ENCODE measurements around the gene DMD. TPM values are rescaled to one million over a fixed set of nuclear protein-coding genes. Genes with fewer than 3 reads are reported as not detected.

The DMD gene
- total and polyA plus RNA-seq, 2 donors = 48.8 to 257 TPM

DNA sequence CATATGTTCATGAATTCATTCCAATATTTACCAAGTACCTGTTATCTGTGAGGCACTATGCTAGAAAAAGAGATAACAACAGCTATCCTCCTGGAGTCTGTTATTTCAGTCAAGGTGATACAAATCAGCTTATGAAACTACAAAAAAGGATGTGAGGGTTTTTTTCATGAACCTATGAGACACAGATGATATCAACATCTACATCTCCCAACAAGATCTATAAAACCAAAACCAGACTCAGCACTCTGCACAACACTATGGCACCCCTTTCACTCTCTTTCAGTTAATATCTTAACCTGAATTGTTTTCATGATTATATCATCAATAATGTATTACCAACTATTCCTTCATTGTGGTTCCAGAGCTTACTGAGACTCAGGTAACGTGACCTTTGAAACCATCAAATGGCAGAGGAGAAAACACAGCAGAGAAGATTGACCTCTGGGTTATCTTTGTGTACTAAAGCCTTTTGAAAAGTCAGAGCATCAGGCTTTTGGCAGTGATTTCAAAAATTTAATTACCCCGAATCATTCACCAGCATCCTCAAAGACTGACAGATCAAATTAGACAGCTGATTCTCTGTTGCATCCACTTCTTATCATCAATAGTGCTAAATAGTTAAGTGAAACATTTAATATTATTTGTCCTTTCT, 1894.9 kb downstream of the DMD start:
- 81% methylated on average over 2 of the region's 2 CpGs for WGBS
- DNase-seq (ENCODE audit: extremely low spot score) = no peak
- Histone ChIP-seq H3K27ac (ENCODE audit: low read depth) (no peak overlapping the region), H3K4me1 (ENCODE audit: insufficient read depth) (no peaks in the 10 kb centered on the region), H3K4me3 (ENCODE audit: low read depth, low read length) (no peak overlapping the region), H3K36me3 (ENCODE audit: insufficient read depth) (no peaks in the 10 kb centered on the region)

DNA sequence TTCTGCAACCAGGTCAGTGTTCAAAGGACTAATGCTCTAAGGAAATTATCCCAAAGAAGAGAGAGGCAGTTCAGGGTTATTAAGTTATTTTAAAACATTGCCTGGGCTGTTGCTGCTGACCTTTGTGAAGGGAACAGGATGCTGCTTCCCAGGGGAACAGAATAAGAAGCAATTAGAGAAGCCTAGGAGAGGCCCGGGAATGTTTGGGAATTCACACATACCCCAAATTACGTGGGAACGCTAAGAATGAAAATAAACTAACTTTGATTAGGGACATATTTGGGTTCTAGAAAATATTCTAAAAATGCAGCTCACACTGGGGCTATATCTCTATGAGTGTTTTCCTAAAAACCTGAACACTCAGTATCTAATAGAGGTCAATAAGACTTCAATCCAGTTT, 1896.4 kb downstream of the DMD start:
- no peak for DNase-seq (ENCODE audit: extremely low spot score)
- no peak overlapping the region for H3K27ac ChIP-seq (ENCODE audit: low read depth)
- no peaks in the 10 kb centered on the region for H3K36me3 ChIP-seq (ENCODE audit: insufficient read depth)
- no peak overlapping the region for H3K4me3 ChIP-seq (ENCODE audit: low read depth, low read length)
- 31% methylated on average over 3 of the region's 3 CpGs for WGBS
- H3K4me1 ChIP-seq (ENCODE audit: insufficient read depth) = no peaks in the 10 kb centered on the region

DNA sequence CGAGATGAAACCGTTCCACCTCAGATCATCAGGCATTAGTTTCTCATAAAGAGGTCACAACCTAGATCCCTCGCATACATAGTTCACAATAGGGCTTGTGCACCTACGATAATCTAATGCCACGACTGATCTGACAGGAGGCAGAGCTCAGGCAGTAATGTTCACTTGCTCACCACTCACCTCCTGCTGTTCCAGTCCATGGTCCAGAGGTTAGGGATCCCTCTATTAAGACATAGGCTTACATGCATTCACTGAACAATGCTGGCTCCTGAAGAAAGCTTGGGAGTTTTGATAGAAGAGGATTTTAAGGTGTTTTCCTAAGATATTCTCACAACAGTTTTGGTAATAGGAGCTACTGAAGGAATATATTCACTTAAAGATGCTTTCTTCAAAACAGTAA, 1903.4 kb downstream of the DMD start:
- no peaks in the 10 kb centered on the region for H3K4me1 ChIP-seq (ENCODE audit: insufficient read depth)
- 93% methylated on average over 5 of the region's 5 CpGs for WGBS
- H3K36me3 ChIP-seq (ENCODE audit: insufficient read depth) = no peaks in the 10 kb centered on the region
- DNase-seq (ENCODE audit: extremely low spot score) = no peak
- no peak overlapping the region for H3K4me3 ChIP-seq (ENCODE audit: low read depth, low read length)
- no peak overlapping the region for H3K27ac ChIP-seq (ENCODE audit: low read depth)

DNA sequence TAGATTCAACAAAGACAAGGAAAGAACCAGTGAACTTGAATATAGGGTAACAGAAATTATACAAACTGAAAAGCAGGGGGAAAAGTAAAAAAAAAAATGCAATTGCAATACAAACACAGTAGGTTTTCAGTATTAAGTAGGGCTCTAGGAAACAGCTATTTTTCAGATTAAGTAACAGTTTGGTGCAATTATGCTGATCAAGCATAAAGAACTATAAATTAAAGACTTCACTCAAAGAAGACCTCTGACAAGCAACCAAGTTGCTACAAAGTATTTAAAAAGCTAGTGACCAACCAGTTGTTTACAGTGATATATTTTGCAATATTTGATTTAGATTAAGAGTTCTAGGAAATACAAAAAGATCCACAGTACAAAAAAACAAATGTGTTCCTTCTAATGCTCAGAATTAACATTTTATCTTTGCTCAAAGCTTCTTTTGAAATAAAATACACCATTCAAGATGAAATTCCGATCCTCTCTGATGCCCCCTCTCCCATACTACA, 1908.7 kb downstream of the DMD start:
- Histone ChIP-seq H3K36me3 (ENCODE audit: insufficient read depth) (no peaks in the 10 kb centered on the region), H3K27ac (ENCODE audit: low read depth) (no peak overlapping the region), H3K4me3 (ENCODE audit: low read depth, low read length) (no peak overlapping the region), H3K4me1 (ENCODE audit: insufficient read depth) (no peaks in the 10 kb centered on the region)
- DNase-seq (ENCODE audit: extremely low spot score) = no peak
- WGBS = 93% methylated on average over 1 of the region's 1 CpG

DNA sequence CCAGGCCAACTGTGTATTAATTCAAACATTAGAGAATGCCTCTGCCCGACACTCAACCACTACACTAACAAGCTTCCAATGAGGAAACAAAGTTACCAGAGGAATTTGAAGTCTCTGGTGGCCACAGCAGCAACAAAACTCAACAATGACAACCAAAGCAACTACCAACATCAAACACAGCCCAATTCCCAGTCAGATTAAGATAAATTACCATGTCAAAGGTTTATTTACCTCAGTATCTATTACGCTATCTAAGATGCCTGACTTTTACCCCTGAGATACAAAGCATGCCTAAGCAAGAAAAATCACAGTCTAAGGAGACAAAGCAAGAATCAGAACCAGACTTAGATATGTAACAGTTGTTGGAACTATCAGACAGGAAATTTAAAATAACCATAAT, 1909.4 kb downstream of the DMD start:
- 90% methylated on average over 2 of the region's 2 CpGs for WGBS
- H3K4me1 ChIP-seq (ENCODE audit: insufficient read depth) = no peaks in the 10 kb centered on the region
- H3K4me3 ChIP-seq (ENCODE audit: low read depth, low read length) = no peak overlapping the region
- no peaks in the 10 kb centered on the region for H3K36me3 ChIP-seq (ENCODE audit: insufficient read depth)
- DNase-seq (ENCODE audit: extremely low spot score) = no peak
- no peak overlapping the region for H3K27ac ChIP-seq (ENCODE audit: low read depth)

DNA sequence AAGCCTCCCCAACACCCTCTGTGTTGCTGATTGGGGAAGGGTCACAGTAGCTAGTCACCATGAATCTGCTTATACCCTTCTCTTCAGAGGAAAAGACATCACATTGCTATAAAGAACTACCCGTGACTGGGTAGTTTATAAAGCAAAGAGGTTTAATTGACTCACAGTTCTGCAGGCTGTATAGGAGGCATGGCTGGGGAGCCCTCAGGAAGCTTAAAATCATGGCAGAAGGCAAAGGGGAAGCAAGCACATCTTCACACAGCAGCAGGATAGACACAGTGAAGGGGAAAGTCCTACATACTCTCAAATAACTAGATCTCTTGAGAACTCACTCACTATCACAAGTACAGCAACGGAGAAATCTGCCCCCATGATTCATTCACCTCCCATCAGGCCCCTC, 1910.1 kb downstream of the DMD start:
- Histone ChIP-seq H3K4me3 (ENCODE audit: low read depth, low read length) (no peak overlapping the region), H3K27ac (ENCODE audit: low read depth) (no peak overlapping the region), H3K4me1 (ENCODE audit: insufficient read depth) (no peaks in the 10 kb centered on the region), H3K36me3 (ENCODE audit: insufficient read depth) (no peaks in the 10 kb centered on the region)
- DNase-seq (ENCODE audit: extremely low spot score) = no peak
- WGBS = 91% methylated on average over 2 of the region's 2 CpGs

DNA sequence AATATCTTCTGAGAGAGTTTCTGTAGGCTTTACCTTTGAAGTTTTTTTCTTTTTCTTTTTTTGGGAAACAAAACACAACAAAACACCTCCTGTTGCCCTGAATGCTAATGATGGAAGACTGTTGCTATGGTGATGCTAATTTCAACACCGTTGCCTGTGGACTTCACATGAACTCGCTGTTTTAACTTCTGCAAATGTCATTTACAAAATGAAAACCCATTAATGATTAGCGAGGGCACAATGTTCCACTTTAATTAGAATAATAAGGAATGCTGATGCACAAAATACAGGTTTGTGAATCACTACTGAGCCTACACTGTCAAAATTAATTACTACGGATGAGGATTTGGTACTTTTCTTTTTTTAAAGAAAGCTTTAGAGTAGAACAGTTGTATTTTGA, 1912.4 kb downstream of the DMD start:
- no peak for DNase-seq (ENCODE audit: extremely low spot score)
- WGBS = 75% methylated on average over 4 of the region's 4 CpGs
- H3K4me1 ChIP-seq (ENCODE audit: insufficient read depth) = no peaks in the 10 kb centered on the region
- H3K4me3 ChIP-seq (ENCODE audit: low read depth, low read length) = no peak overlapping the region
- no peaks in the 10 kb centered on the region for H3K36me3 ChIP-seq (ENCODE audit: insufficient read depth)
- no peak overlapping the region for H3K27ac ChIP-seq (ENCODE audit: low read depth)

DNA sequence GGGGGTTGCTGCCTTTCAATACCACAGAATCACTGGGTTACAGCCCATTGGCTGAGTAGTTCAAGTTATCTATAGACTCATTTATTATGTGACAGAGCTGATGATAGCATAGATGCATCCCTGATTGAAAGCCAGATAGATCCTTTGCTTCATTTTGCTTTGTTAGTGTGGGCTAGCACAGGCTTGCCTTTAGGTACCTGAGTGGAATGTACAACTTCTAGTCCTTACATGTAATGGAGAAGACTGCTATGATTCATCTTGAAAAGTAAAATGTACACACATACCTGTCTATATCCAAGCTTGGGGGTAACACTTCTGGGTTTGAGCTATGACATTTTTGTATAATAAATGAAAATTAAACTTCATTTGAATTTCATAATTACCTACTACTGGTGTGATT, 1913.5 kb downstream of the DMD start:
- H3K27ac ChIP-seq (ENCODE audit: low read depth) = no peak overlapping the region
- no peaks in the 10 kb centered on the region for H3K36me3 ChIP-seq (ENCODE audit: insufficient read depth)
- no peak for DNase-seq (ENCODE audit: extremely low spot score)
- H3K4me3 ChIP-seq (ENCODE audit: low read depth, low read length) = no peak overlapping the region
- no peaks in the 10 kb centered on the region for H3K4me1 ChIP-seq (ENCODE audit: insufficient read depth)

DNA sequence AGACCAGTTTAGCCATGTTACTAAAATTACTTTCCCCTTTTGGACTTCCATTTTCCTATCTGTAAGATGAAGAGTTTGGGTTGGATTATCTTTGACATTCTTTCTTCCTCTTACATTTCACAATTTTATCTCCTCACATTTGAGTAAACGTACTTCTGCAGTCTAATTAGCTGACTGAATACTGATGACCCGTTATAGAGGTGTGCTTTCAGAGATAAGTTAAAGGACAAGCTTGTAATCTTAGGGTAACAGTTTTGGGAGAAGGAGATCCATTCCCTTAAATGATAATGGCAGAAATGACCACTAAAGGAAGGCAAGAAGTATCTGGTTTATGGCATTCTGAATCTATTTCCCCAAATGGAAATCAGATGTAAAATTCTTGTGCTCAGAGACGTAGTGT, 1916.9 kb downstream of the DMD start:
- no peak for DNase-seq (ENCODE audit: extremely low spot score)
- Histone ChIP-seq H3K4me1 (ENCODE audit: insufficient read depth) (no peaks in the 10 kb centered on the region), H3K4me3 (ENCODE audit: low read depth, low read length) (no peak overlapping the region), H3K36me3 (ENCODE audit: insufficient read depth) (no peaks in the 10 kb centered on the region), H3K27ac (ENCODE audit: low read depth) (no peak overlapping the region)
- 78% methylated on average over 3 of the region's 3 CpGs for WGBS

DNA sequence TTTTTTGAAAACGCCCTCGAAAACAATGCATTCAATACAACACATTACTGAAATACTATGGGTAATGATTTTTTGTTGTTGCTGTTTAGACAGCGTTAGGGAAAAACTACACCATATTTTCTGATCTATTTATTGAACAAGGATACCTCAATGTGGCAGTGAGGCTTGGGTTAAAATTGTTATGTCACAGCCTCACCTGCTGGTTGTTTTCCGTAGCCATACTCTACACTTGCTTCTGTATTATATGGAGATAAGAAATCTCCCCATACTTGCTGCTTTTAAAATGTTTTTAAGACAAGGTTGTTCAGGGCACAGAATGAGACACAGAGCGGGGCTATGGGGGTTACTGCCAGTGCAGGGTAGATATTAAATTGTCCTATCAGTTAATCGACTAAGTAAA, 1917.9 kb downstream of the DMD start:
- no peak for DNase-seq (ENCODE audit: extremely low spot score)
- H3K4me3 ChIP-seq (ENCODE audit: low read depth, low read length) = no peak overlapping the region
- no peaks in the 10 kb centered on the region for H3K36me3 ChIP-seq (ENCODE audit: insufficient read depth)
- no peaks in the 10 kb centered on the region for H3K4me1 ChIP-seq (ENCODE audit: insufficient read depth)
- H3K27ac ChIP-seq (ENCODE audit: low read depth) = no peak overlapping the region
- 90% methylated on average over 6 of the region's 6 CpGs for WGBS

DNA sequence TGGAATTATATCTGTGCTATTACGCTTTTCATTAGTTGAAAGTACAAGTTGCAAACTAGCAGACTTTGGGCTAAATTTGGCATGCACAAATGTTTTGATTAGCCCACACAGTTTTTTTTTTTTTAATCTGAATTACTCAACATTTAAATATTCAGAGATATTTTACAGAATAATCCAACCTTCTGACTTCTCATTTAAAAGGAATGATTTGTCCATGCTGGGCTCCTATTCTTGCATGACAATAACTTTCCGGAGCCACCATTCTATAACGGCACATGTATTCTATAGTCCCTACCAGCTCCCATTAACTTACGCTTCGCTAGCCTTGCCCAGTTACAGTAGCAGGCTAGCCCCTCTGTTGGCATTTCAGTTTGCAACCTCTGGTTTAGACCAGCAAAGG, 1920.2 kb downstream of the DMD start:
- Histone ChIP-seq H3K4me3 (ENCODE audit: low read depth, low read length) (no peak overlapping the region), H3K4me1 (ENCODE audit: insufficient read depth) (no peaks in the 10 kb centered on the region), H3K36me3 (ENCODE audit: insufficient read depth) (no peaks in the 10 kb centered on the region), H3K27ac (ENCODE audit: low read depth) (no peak overlapping the region)
- no peak for DNase-seq (ENCODE audit: extremely low spot score)
- WGBS = 93% methylated on average over 5 of the region's 5 CpGs

DNA sequence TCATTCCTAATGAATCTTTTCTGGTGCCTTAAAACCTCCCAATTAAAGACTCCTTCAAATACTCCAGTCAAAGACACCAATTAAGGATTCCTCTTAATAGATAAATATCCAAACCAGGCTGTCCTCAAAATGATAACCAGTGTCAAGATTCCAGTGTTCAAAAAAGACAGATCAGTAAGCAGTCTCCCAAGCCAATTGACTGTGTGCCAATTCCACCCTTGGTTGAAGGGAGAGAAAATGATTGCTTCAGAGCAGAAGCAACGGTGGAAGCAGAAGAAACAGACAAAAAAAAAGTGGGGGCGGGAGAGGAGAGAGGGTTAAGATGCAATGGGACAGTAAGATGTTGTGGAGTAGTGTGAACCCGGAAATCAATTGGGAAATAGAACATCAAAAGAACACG, 1923.5 kb downstream of the DMD start:
- H3K36me3 ChIP-seq (ENCODE audit: insufficient read depth) = no peaks in the 10 kb centered on the region
- no peak overlapping the region for H3K27ac ChIP-seq (ENCODE audit: low read depth)
- no peaks in the 10 kb centered on the region for H3K4me1 ChIP-seq (ENCODE audit: insufficient read depth)
- H3K4me3 ChIP-seq (ENCODE audit: low read depth, low read length) = no peak overlapping the region
- no peak for DNase-seq (ENCODE audit: extremely low spot score)
- 75% methylated on average over 4 of the region's 4 CpGs for WGBS

DNA sequence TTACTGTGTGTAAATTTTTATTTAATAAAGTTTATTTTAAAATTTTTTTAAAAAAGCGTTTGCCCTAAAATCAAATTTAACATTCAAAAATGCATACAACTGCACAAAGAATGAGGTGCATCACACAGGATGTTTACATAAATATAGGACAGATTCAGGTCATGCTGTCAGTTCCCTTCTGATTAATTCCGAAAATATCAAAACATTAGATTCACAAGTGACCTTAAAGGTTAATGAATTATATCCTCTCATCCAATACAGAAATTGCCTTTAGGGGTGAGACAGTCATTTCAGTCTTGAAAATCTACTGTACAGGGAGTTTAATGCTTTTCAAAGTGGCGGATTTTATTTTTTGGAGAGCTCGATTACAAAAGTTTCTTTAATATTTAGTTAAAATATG, 1930.8 kb downstream of the DMD start:
- H3K36me3 ChIP-seq (ENCODE audit: insufficient read depth) = no peaks in the 10 kb centered on the region
- H3K4me3 ChIP-seq (ENCODE audit: low read depth, low read length) = no peak overlapping the region
- no peaks in the 10 kb centered on the region for H3K4me1 ChIP-seq (ENCODE audit: insufficient read depth)
- no peak overlapping the region for H3K27ac ChIP-seq (ENCODE audit: low read depth)
- WGBS = 81% methylated on average over 4 of the region's 4 CpGs
- no peak for DNase-seq (ENCODE audit: extremely low spot score)

DNA sequence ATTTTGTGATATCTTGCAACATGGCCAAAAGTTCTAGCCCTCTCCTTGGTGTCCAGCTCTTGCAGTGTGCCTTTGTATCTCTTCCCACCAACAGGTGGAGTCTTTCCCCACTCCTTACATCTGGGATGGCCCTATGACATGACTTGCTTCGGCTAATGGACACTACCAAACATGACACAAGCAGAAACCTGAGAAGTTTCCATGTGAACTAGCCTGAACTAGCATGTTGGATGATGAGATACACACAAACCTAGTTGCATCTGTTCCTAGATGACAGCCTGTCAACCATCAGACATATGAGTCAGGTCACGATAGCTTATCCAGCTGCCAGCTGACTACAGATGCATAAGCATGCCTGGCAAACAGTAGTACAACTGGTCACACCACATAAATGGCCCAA, 1932.0 kb downstream of the DMD start:
- no peak overlapping the region for H3K27ac ChIP-seq (ENCODE audit: low read depth)
- no peaks in the 10 kb centered on the region for H3K4me1 ChIP-seq (ENCODE audit: insufficient read depth)
- H3K36me3 ChIP-seq (ENCODE audit: insufficient read depth) = no peaks in the 10 kb centered on the region
- 93% methylated on average over 2 of the region's 2 CpGs for WGBS
- DNase-seq (ENCODE audit: extremely low spot score) = no peak
- no peak overlapping the region for H3K4me3 ChIP-seq (ENCODE audit: low read depth, low read length)

DNA sequence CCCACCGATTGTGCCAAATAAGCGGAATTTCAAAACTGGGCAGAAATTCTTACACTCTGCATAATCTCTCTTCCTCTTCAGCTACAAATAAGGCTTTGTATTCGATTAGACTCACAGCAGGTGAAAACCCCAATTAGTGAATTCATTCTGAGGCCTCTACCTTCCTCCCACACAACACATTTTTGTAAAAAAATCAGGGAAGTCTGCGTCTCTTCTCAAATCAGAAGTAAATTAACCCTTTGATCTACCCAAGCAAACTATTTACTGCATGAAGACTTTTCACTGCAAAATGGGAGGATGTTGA, 1938.9 kb downstream of the DMD start:
- 56% methylated on average over 4 of the region's 4 CpGs for WGBS
- DNase-seq (ENCODE audit: extremely low spot score) = no peak

More for the DNA sequence above, 1938.9 kb downstream of the DMD start:
- Histone ChIP-seq H3K4me1 (ENCODE audit: insufficient read depth) (no peaks in the 10 kb centered on the region), H3K36me3 (ENCODE audit: insufficient read depth) (no peaks in the 10 kb centered on the region), H3K4me3 (ENCODE audit: low read depth, low read length) (no peak overlapping the region), H3K27ac (ENCODE audit: low read depth) (no peak overlapping the region)

All from urinary bladder (tissue), 4 donors.